ENCODE measurements around the gene ANKK1.

The ANKK1 gene, protein sequence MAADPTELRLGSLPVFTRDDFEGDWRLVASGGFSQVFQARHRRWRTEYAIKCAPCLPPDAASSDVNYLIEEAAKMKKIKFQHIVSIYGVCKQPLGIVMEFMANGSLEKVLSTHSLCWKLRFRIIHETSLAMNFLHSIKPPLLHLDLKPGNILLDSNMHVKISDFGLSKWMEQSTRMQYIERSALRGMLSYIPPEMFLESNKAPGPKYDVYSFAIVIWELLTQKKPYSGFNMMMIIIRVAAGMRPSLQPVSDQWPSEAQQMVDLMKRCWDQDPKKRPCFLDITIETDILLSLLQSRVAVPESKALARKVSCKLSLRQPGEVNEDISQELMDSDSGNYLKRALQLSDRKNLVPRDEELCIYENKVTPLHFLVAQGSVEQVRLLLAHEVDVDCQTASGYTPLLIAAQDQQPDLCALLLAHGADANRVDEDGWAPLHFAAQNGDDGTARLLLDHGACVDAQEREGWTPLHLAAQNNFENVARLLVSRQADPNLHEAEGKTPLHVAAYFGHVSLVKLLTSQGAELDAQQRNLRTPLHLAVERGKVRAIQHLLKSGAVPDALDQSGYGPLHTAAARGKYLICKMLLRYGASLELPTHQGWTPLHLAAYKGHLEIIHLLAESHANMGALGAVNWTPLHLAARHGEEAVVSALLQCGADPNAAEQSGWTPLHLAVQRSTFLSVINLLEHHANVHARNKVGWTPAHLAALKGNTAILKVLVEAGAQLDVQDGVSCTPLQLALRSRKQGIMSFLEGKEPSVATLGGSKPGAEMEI

DNA sequence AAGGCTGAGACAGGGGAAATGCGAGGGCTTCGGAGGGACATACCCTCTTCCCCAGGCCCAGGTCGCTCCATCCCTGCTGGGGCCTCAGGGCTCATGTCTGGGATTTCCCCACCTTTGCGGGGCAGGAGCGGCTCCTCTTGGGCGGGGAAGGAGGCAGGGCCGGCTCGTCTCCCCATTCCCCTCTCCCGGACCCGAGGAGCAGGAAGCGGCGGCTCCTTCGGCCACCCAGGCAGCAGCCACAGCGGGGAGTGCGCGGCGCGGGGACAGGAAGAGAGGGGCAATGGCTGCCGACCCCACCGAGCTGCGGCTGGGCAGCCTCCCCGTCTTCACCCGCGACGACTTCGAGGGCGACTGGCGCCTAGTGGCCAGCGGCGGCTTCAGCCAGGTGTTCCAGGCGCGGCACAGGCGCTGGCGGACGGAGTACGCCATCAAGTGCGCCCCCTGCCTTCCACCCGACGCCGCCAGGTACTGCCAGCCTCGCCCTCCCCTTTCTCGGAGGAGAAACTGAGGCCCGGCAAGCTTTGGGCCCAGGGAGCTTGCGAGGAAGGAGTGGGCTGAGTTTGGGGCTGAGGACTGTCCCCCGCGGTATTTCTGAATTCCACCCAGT lies at the start of gene ANKK1:
TSS of gene ANKK1 (plus strand) at position 175 of the 607 bp plus-strand sequence. CDS start at position 281, 106 bp downstream.
- H3K4me3 ChIP-seq (ENCODE audit: low read depth, low read length), result no peak within 1 kb of the TSS

GRCh38 chr11:113338730-113339129 lies 48.8 kb upstream of the ANKK1 start:
- H3K4me3 ChIP-seq (ENCODE audit: low read depth, low read length), result no peak overlapping the region

DNA sequence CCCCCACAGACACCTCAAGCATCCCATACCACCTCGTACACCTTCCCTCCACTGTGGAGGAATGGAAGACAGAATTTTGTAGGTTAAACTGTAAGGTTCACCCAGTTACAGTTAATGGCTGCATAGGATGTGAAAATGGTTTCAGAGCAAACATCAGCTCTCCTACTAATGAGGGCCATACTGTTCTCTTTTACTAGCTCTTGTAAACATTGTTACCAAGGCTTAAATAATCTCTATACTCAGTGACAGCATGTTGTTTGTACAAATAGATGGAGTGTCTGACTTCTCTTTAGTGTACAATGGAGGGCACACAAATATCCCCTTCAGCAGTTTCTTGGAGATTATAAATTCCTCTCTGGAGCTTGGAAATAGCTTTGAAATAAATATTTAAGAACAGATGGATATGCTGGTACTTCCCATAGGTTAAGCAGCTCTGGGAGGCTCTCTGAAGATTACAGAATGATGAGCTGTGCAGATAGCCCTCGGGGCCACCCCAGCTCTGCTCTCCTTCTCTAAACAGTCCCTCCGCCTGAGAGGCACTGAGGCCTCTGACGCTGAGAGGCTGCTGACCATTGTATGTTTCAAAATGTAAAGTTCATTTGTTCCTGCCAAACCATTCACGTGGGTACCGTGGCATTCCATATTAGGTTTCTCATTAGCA lies 47.5 kb upstream of the ANKK1 start:
- H3K4me3 ChIP-seq (ENCODE audit: low read depth, low read length), result no peak overlapping the region

DNA sequence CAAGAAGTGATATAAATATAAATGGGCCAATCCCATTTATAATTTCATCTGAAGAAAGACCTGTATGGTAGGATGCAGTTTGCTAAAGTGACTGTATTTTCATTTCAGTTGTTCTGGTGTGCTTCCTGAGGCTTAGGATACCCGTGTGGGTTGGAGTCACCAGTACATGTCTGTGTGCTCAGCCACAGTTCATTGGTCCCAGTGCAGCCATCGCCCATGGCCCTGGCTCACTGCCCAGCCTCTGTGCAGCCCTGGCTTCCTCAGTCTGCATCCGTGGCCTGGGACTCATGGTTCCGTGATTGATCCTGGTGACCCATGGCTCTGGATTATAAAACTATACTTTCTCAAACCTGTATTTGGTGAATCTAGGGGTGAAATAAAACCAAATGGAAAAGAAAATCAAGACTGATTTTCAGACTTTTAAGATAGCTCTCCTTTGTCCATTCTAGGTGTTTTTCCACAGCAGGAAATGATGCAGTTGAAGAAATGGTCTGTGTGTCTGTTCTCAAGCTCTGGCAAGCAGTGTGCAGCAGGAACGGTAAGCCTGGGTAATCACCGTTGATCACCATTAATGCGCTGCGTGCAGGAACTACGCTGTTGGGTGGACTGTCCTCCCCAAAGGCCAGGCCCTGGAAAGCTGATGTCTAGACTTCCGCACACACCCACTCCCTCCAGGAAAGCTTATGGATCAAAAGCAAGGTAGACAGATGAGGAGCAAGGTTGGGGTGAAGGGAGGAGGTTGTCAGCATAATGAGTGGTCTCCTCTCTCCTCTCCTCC lies 46.0 kb upstream of the ANKK1 start:
- no peak overlapping the region for H3K4me3 ChIP-seq (ENCODE audit: low read depth, low read length)

- H3K4me3 ChIP-seq (ENCODE audit: low read depth, low read length), result no peak overlapping the region
Observed at GRCh38 chr11:113345978-113346377, 41.6 kb upstream of the ANKK1 start.

GRCh38 chr11:113349528-113349927 lies 38.1 kb upstream of the ANKK1 start:
- H3K4me3 ChIP-seq (ENCODE audit: low read depth, low read length), result no peak overlapping the region

DNA sequence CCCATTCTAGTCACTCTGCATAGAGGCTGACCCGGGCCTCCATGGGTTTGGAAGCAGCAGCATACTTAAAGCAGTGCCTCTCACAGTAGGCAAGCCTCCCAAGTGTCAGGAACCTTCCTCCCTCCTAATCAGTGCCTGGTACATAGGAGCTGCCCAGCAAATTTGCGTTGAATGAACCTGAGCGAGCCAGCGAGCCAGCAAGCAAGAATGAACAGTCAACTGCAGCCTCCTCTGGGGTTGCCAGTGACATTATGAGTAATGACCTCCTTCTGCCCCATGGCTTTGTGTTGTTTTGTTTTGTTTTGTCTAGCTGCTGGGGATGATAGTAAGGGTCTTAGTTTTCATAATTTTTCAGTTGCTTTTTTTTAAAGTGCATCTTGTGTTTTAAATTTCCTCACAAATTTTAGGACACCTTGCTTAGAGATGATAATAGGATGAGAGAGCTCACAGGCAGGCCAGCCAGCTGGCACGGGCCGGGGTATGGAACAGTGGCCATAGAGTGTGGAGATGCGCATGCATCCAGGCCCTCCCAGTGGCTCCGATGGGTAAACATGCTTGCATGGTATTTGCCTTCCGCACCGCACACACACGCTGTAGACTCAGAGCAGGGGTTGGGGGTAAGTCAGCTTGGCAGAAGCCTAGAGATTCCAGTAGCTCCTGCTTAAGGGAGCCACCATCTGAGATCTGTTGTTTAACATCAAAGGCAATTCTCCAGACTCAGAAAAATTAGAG lies 37.1 kb upstream of the ANKK1 start:
- no peak overlapping the region for H3K4me3 ChIP-seq (ENCODE audit: low read depth, low read length)

- H3K4me3 ChIP-seq (ENCODE audit: low read depth, low read length), result no peak overlapping the region
Observed at GRCh38 chr11:113351068-113351450, 36.5 kb upstream of the ANKK1 start.

GRCh38 chr11:113351480-113351879 lies 36.1 kb upstream of the ANKK1 start:
- H3K4me3 ChIP-seq (ENCODE audit: low read depth, low read length), result no peak overlapping the region

- H3K4me3 ChIP-seq (ENCODE audit: low read depth, low read length), result no peak overlapping the region
Observed at GRCh38 chr11:113356203-113356602, 31.4 kb upstream of the ANKK1 start.

GRCh38 chr11:113363406-113363805 lies 24.2 kb upstream of the ANKK1 start:
- no peak overlapping the region for H3K4me3 ChIP-seq (ENCODE audit: low read depth, low read length)

GRCh38 chr11:113363996-113364641 lies 23.5 kb upstream of the ANKK1 start:
- no peak overlapping the region for H3K4me3 ChIP-seq (ENCODE audit: low read depth, low read length)

DNA sequence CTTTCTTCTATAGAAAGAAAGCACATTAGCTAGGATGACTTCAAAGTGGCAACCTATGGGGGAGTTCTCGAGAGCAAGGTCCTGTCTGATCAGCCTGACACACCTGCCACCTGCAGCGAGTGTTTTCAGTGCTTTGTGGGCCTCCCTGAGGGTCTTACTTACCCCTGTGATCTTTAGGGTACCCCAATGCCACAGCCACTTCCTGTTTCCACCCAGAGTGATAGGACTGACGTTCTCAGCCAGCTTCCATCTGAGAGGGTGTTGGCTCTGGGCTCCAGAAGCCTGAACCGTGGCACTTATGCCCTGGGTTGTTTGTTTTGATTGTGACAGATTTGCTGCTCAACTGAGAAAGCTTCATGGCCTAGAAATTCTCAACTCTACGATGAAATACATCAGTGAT lies 21.7 kb upstream of the ANKK1 start:
- no peak overlapping the region for H3K4me3 ChIP-seq (ENCODE audit: low read depth, low read length)

DNA sequence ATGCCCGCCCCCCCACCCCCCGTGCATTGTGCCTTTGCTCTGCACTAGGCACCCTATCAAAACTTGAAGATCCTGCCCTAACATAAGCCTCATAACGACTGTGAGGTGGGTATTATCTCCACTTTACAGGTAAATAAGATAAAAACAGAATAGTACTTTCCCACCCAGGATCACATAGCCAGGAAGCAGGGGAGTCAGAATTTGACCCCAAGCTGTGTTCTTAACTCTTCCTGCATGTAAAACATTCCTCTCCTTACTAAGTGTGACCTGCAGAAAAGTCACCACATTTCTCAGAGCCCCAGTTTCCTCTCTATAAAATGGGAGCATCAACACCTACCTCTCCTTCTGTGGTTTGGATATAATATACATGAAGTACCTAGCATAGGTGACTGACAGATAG lies 18.2 kb upstream of the ANKK1 start:
- H3K4me3 ChIP-seq (ENCODE audit: low read depth, low read length), result no peak overlapping the region

DNA sequence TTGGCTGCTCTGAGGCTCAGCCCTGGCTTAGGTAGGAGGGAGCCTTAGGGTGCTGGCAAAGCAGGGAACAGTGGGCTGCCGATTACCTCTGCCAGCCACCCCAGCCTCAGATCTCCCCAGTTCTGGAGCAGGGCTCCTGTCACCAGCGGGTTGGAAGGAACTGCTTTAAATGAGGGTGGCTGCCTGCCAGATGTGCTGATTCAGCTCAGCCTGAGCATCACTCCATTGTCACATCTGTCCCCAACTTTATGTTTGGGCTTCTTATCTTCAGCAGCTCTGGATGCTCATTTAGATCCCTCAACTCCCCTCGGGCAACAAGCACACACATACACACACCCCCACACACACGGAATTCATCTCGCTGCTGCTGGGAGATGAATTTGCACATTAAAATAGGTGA lies 16.9 kb upstream of the ANKK1 start:
- no peak overlapping the region for H3K4me3 ChIP-seq (ENCODE audit: low read depth, low read length)

DNA sequence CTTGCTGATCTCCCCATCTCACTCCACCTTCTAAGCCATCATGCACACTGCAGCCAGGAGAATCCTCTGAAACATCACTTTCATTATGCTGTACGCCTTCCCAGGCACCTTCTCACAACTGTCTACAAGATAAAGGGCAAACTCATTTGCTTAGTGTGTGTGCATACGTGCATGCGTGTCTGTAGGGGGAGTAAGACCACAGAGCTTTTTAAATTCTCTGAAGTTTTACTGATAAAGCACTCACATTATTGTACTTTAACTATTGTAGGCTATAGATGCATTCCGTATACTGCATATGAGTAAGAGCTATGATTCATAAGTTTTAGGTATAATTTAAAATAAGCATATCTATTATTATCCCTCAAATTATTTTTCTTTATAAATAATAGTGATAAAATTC lies 15.3 kb upstream of the ANKK1 start:
- H3K4me3 ChIP-seq (ENCODE audit: low read depth, low read length), result no peak overlapping the region

DNA sequence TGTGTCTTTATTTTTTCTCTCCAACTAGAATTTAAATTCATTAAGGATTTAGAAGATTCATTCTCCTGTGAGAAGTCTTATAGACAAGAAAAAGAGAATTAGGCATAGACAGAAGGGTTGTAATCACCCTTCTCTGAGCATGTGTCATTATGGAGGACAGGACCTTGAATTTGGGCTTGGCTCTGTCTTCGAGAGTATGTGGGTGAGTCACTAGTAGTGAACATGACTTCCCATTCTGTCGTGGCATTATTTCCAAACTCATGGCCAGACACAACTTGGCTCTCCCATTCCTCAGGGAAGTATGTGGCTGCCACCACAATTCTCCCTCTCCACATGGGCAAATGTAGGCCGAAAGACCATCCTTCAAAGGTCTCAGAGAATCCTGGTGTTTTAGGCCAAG lies 14.3 kb upstream of the ANKK1 start:
- H3K4me3 ChIP-seq (ENCODE audit: low read depth, low read length), result no peak overlapping the region

GRCh38 chr11:113373981-113374560 lies 13.5 kb upstream of the ANKK1 start:
- no peak overlapping the region for H3K4me3 ChIP-seq (ENCODE audit: low read depth, low read length)

DNA sequence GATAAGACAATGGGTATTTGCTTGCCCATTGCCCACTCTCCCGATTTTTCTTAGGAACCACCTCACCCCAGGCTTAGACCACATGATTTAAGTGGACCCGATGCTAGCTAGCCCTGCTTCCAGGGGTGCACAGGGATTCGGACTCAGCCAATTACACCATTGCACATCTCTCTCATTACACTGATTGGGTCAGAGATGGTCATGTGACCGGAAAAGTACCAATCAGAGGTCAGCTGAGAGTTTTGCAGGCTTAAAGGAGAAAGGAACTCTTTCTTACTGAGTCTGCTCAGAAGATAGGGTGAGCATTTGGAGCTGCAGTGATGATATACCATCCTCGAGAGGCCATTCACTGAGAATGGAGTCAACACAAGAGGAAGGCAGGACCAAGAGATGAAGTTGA lies 12.2 kb upstream of the ANKK1 start:
- H3K4me3 ChIP-seq (ENCODE audit: low read depth, low read length), result no peak overlapping the region

Data from iPS-11a (cell line).